Renal cortex interstitium (tissue), 11 donors: ENCODE data around the gene NRP2. TPM values are rescaled to one million over a fixed set of nuclear protein-coding genes. Genes with fewer than 3 reads are reported as not detected.

ENCODE experiments used
- DNase-seq, 11 donors: peaks; one replicate each; pipeline ENCODE4 v3.0.0-alpha.2; 2013; ENCODE audit warnings: low read depth in 9 of 11, low spot score in 4 of 11; ENCODE audit errors: extremely low read depth in 1 of 11
- polyA plus RNA-seq, 3 donors: library from polyadenylated mRNA; unstranded; fragments of 120-200 nt; gene quantifications; one replicate each; pipeline ENCODE4 v1.2.1, GENCODE V29; 2013; ENCODE audit not compliant: insufficient read length in 3 of 3

The NRP2 gene
- polyA plus RNA-seq, 3 donors = 53.4 to 69.1 (median 65.5) TPM

DNA sequence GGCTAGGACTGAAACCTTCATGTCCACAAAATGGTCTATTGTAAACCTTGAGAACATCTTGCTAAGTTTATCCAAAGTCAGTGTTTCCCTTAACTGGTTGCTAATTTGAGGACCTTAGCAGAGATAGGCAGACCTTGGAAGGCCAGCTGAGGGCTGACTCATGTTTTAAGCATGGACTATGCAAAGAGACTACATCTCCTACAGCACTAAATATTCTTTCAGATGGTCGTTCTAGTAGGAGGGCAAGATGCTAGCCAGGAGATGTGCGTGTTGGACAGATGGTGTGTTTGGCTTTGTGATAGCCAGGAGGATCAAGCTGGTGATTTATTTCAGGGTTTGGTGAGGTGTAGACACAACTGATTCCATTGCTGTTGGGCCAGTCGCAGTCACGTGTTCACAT, 75.8 kb downstream of the NRP2 start:
- DNase-seq = no peak

GRCh38 chr2:205758500-205758899, 76.2 kb downstream of the NRP2 start:
- no peak for DNase-seq

- DNase-seq = peak in 4 of 11 donors; percentile 53 to 65 (median 56)
Observed at GRCh38 chr2:205759257-205759656, 77.0 kb downstream of the NRP2 start.

- DNase-seq = no peak
Observed at GRCh38 chr2:205759732-205760131, 77.4 kb downstream of the NRP2 start.

DNA sequence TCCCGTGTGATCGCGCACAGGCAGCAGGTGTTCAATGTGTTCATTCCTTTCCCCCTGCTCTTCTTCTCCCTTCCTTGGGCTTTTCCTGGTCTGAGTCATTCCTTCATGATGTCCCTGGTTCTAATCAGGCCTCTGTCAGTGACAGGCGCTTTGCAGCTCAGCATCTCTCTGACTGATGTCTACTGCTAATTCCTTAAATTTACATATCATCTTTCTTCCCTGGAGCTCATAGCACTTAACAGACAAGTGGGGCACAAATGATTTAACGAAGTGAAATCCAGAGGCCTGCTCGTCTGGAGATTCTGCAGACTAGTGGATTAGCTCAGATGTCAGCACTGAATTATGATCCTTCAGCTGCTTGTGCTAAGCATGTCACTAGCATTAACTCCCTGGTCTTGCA, 77.9 kb downstream of the NRP2 start:
- DNase-seq = no peak

GRCh38 chr2:205761421-205761820, 79.1 kb downstream of the NRP2 start:
- DNase-seq = no peak

DNA sequence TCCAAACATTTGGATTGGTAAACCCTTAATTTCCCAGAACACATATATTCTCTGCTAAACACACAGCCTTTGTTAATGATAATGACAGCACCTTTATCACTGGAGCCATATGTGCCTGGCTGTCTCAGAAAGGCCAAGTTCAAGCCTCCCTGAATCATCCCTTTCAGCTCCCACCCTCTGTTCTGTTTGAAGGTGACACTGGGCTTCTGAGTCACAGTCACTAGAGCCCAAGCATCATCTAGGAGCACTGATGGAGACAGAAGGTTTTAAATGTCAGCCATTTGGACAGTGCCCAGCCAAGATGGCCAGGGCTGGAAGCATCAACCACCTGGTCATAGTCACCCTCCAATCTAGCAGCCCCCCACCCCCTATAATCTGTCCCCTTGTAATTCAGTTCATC, 80.6 kb downstream of the NRP2 start:
- DNase-seq = no peak

- peak in 1 of 11 donors; percentile 54 for DNase-seq
Observed at GRCh38 chr2:205763708-205764211, 81.5 kb downstream of the NRP2 start.

DNA sequence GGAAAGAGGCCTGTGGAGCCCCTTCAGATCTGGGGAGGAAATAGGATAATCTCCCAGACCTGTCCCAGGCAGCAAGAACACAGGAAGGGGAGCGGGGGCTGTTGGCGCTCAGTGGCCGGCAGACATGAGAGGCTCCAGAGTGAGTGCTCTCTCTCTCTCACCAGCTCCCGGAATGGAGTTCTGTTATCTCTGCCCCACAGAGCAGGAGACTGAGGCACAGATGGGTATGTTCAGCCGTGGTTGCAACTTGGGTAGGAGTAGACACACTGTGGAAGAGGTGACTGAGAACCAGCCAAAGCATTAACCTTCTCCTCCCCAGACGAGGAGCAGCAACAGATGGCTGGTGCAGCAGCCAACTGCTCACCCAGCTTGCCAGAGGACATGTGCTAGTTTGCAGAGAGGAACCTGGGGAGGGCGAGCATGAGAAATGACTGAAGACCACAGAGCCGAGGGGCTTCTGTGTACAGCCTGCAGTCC, 82.0 kb downstream of the NRP2 start:
- DNase-seq = no peak

GRCh38 chr2:205765151-205765550, 82.8 kb downstream of the NRP2 start:
- no peak for DNase-seq

DNA sequence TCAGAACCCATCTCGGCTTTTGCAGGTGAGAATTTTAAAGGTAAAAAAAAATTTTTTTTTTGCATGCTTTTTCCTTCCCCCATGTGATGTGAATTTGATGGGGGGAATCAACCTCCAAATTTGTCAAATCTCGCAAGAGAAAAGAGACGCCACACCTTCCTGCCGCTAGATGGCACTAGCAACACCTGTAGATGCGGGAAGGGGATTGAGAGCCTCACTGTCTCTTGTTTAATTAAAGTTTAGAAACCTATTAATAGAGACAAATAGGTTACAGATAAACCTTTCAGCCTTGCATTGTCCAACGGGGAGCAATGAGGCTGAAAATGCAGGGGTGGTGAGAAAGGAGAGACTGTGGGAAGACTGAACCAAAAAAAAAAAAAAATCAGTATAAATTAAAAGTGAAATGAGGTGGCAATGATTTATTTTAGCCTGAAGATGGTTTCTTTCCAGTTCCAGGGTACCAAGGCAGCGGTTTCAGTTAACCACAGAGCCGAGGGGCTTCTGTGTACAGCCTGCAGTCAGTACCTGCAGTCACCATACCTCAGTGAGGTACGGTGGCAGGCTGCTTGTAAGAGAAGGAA, 84.6 kb downstream of the NRP2 start:
- peak in 8 of 11 donors; percentile 61 to 84 (median 70) for DNase-seq

- no peak for DNase-seq
Observed at GRCh38 chr2:205767617-205768016, 85.3 kb downstream of the NRP2 start.

DNA sequence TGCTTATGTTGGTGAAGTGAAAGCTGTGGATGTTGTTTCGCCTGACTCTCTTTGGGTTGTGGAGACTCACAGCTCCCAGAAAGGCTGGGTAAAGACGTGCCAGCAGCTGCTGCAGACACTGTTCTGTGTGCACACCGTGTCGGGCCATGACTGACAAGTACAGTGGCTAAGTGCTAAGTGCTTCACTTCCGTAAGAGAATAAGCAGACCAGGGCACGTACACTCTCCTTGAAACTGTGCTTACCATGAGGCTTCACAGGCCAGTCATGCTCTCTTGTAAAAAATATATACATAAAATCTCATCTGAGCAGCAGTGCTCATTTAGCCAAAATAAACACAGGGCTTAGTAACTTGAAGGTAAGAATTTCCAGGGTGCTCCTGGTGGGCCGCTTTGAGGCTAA, 86.0 kb downstream of the NRP2 start:
- DNase-seq = no peak

DNA sequence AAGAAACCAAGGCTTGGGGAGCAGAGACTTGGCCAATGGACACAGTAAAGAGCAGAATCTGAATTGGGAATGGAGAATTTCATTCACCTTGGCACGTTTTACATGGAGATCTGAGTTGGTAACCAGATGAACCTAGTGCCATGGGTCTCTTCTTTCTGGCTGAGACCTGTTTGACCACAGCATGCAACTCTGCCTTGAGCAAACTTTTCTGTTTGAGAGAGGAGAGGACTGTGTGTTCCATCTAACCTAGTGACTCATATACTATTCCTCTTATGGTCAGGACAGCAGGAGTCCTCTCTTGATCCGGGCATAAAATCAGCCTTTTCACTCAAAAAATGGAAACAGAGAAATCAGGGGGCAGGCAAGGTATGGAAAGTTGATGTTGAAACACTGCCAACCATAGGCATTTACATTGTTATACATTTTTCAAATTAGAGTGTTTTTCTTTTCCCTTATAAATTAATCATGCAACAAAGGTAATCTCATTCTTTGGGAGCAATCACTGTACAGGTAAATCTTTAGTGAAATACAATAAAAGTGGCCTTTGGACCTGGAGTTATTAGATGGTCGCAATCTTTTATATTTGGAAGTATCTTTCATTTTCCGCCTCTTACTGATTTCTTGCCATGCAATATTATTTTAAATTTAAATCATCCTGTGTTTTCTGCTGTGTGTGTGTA, 86.7 kb downstream of the NRP2 start:
- DNase-seq = no peak

DNA sequence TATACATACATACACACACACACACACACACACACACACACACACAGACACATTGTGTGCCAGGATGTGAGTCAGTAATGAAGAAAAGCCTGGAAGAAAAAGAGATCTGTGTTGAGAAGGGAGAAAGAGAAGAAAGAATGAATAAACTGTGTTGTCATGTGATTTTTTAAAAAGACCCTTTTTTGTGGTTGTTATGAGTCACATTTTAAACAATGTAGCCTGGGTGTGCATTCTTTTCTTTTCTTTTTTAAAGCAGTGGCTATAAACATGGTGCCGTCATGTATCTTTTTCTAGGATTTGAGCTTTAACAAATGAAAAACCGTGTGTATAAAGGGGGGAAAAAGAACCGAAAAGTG, 87.2 kb downstream of the NRP2 start:
- no peak for DNase-seq

- no peak for DNase-seq
Observed at GRCh38 chr2:205769879-205770278, 87.6 kb downstream of the NRP2 start.

GRCh38 chr2:205770577-205770976, 88.3 kb downstream of the NRP2 start:
- DNase-seq = no peak

DNA sequence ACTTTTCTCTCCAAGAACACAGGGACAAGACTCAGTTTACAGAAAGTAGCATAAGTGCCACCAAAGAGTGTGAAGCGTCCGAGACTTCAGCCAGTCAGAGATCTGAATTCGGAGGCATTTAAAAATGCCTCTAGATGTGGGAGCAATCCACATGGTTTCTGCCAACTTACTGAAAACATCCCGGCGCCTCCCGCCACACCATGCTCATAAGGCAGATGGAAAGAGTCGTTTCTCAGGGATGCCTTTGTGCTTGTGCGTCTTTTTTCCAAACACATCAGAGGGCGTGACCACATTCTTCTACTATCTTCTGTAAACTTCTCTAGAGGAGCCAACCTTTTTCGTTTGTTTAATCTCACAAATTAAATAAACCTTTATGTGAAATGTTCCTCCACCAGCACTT, 88.7 kb downstream of the NRP2 start:
- DNase-seq = no peak

DNA sequence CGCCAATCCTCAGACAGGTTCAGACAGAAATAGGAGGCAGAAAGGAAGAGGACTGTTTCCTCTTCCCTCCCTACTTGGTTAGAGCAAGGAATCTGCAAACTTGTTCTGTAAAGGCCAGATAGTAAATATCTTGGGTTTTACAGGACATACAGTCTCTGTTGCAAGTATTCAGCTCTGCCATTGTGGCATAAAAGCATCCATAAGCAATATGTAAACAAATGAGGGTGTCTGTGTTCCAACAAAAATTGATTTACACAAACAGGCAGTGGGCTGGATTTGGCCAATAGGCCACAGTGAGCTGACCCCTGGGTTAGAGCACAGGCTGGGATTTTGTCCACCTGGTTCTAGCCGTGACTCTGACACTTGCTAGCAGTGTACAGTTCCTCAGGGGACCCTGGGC, 89.4 kb downstream of the NRP2 start:
- no peak for DNase-seq

GRCh38 chr2:205772983-205773382, 90.7 kb downstream of the NRP2 start:
- no peak for DNase-seq

DNA sequence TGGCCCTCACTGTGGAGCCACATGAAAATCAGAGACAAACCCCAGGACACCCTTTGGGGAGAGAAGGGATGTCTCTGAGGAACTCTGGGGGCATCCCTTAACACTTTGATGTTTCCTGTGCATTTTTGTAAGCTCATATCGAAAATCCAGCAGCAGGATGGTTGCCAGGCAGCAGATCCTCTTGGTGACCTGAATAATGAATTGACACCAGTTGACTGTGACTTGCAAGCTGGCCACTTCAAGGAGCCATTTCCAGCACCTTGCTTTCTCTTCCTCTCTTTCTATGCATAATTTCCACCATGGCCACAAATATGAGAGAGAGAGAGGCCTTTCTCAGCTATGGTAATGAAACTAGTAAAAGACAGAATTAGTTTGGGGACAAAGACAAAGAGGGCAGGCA, 91.7 kb downstream of the NRP2 start:
- no peak for DNase-seq
